ENCODE data around the gene TDRD1. TPM values are rescaled to one million over a fixed set of nuclear protein-coding genes. Genes with fewer than 3 reads are reported as not detected.

TDRD1 gene
- total and polyA plus RNA-seq, 10 of the 15 experiments (the other 5 are each of a cell fraction or from before 2014, with no cell fraction given), result 0.03 to 0.04 TPM; not detected in 8

- H3K36me3 ChIP-seq (ENCODE audit: control insufficient read depth in 2 of 2, insufficient read depth in 2 of 2, low read length in 1 of 2), result no peaks in the 10 kb centered on the region
- TF ChIP-seq ZNF24 (IDR thresholded peaks at IDR 0.05), result no peak
- no peak for TF ChIP-seq YBX1 (IDR thresholded peaks at IDR 0.05)
- no peak for TF ChIP-seq MXI1 (IDR thresholded peaks at IDR 0.05; ENCODE audit: low read depth, low read length)
- TF ChIP-seq ETV6 (conservative IDR thresholded peaks at IDR 0.05 in 1 of 2, IDR thresholded peaks at IDR 0.05 in 1 of 2; ENCODE audit: borderline replicate concordance in 1 of 2, low read depth in 1 of 2), result no peak
- TF ChIP-seq, protein P1, sequence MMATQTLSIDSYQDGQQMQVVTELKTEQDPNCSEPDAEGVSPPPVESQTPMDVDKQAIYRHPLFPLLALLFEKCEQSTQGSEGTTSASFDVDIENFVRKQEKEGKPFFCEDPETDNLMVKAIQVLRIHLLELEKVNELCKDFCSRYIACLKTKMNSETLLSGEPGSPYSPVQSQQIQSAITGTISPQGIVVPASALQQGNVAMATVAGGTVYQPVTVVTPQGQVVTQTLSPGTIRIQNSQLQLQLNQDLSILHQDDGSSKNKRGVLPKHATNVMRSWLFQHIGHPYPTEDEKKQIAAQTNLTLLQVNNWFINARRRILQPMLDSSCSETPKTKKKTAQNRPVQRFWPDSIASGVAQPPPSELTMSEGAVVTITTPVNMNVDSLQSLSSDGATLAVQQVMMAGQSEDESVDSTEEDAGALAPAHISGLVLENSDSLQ (IDR thresholded peaks at IDR 0.05), result no peak
- TF ChIP-seq SRF (IDR thresholded peaks at IDR 0.05; ENCODE audit: low read depth in 2 of 2, low read length in 2 of 2), result no peak
- no peak for TF ChIP-seq CREM (IDR thresholded peaks at IDR 0.05; ENCODE audit: low read depth)
- TF ChIP-seq RCOR1 (conservative IDR thresholded peaks at IDR 0.05; ENCODE audit: low read depth, low read length), result no peak
- TF ChIP-seq NBN (IDR thresholded peaks at IDR 0.05), result no peak
- no peak for TF ChIP-seq EED (IDR thresholded peaks at IDR 0.05; ENCODE audit: low read depth)
- no peak for ATAC-seq
- CTCF ChIA-PET, result interaction anchor here (0.6 to 1.4 kb wide), 3 partner anchors 13 to 62 kb away, joined by 3 read pairs; no protein-coding TSS in a partner anchor
- BruUV-seq (replicated peaks), result no TSS peak
- POLR2A ChIA-PET, result interaction anchor here (0.5 to 0.8 kb wide), 3 partner anchors 16 to 1584 kb away, joined by 3 to 6 read pairs (median 5); no protein-coding TSS in a partner anchor
- no peak overlapping the region for H3K27ac ChIP-seq (ENCODE audit: control insufficient read depth, insufficient read depth)
- H4K20me1 ChIP-seq (ENCODE audit: control insufficient read depth, insufficient read depth), result no peaks in the 10 kb centered on the region
- in situ Hi-C loops (cut with MboI) (no loop called here), intact Hi-C loops (cut with micrococcal nuclease; ENCODE audit: unreplicated experiment) (no loop called here)
- no peaks in the 10 kb centered on the region for H3K4me1 ChIP-seq (ENCODE audit: control insufficient read depth, insufficient read depth, low read length)
- H2AFZ ChIP-seq (ENCODE audit: control insufficient read depth, low read depth, low read length), result no peak overlapping the region
- no peak overlapping the region for H3K4me3 ChIP-seq
- RAD21 ChIA-PET (ENCODE audit: unreplicated experiment), result no interaction called here
- FAIRE-seq, result no peak
- 43% methylated on average over 9 of the region's 9 CpGs for WGBS (ENCODE audit: insufficient coverage, insufficient replicate concordance, low lambda C conversion rate, missing lambda C conversion rate)
- H3K27me3 ChIP-seq (replicated peaks in 1 of 2; ENCODE audit: control insufficient read depth in 2 of 2, insufficient read depth in 2 of 2, low read length in 1 of 2), result peaks cover 6 to 7% of the 10 kb centered on the region in 2 experiments
- H3K9me3 ChIP-seq (replicated peaks; ENCODE audit: control insufficient read depth, insufficient read depth, low read length), result no peaks in the 10 kb centered on the region
- H3K79me2 ChIP-seq (ENCODE audit: control insufficient read depth, insufficient read depth, low read length), result no peaks in the 10 kb centered on the region
- no peak for DNase-seq (ENCODE audit: low read depth, low spot score)
- no peak overlapping the region for H3K4me2 ChIP-seq (ENCODE audit: control insufficient read depth, insufficient read depth)
- no peak overlapping the region for H3K9ac ChIP-seq (ENCODE audit: control insufficient read depth, insufficient read depth, low read length)
- SMC1A ChIA-PET (ENCODE audit: uncharacterized antibody, unreplicated experiment), result no interaction called here
Measured at GRCh38 chr10:114245121-114245791, 66.1 kb downstream of the TDRD1 start.
